Sigmoid colon (tissue), 7 donors: Measurements from ENCODE around the gene ADCK1. TPM values are rescaled to one million over a fixed set of nuclear protein-coding genes. Genes with fewer than 3 reads are reported as not detected.
"Not testable (repeated sequence)": the region's sequence is repeated elsewhere in the genome, so short reads cannot be mapped to it uniquely, and the experiment has no call there.

ENCODE experiments used
- DNase-seq: peaks from one replicate; pipeline ENCODE4 v3.0.0-alpha.2; 2019
- H3K27ac ChIP-seq, 4 donors: fragments of 200-600 bp; sonication (generic); one replicate each; pipeline ENCODE4 v1.5.1; 2016 to 2019; ENCODE audit warnings: mild to moderate bottlenecking in 1 of 4
- H3K27me3 ChIP-seq, 3 donors: fragments of 200-600 bp; sonication (generic); one replicate each; pipeline ENCODE4 v1.5.1; 2019; ENCODE audit warnings: mild to moderate bottlenecking in 1 of 3
- H3K36me3 ChIP-seq, 4 donors: fragments of 200-600 bp; sonication (generic); one replicate each; pipeline ENCODE4 v1.5.1; 2016 to 2019
- H3K4me1 ChIP-seq, 4 donors: fragments of 200-600 bp; sonication (generic); one replicate each; pipeline ENCODE4 v1.5.1; 2017 to 2019
- H3K4me3 ChIP-seq, 4 donors: fragments of 200-600 bp; sonication (generic); one replicate each; pipeline ENCODE4 v1.5.1; 2017 to 2019; ENCODE audit warnings: mild to moderate bottlenecking in 2 of 4, moderate library complexity in 1 of 4
- H3K9me3 ChIP-seq, 4 donors: fragments of 200-600 bp in 3 of 4; sonication (generic) in 3 of 4; one replicate each; pipeline versions ENCODE4 v1.5.1 to v1.6.1; 2013 to 2019
- EP300 ChIP-seq, 4 donors: sonication (generic); formaldehyde crosslinking; IDR thresholded peaks; one replicate each; pipeline ENCODE4 v1.6.1; 2017; ENCODE audit warnings: antibody characterized with exemption in 4 of 4
- POLR2A ChIP-seq, 2 donors: fragments of 450-650 bp; IDR thresholded peaks; one replicate each; pipeline ENCODE4 v1.6.1; 2016; ENCODE audit warnings: antibody characterized with exemption in 2 of 2, mild to moderate bottlenecking in 2 of 2, moderate library complexity in 2 of 2
- POLR2AphosphoS5 ChIP-seq, 4 donors: sonication (generic); formaldehyde crosslinking; IDR thresholded peaks; one replicate each; pipeline ENCODE4 v1.6.1; 2017; ENCODE audit warnings: antibody characterized with exemption in 4 of 4
- WGBS, 2 donors: extraction: QIAGEN DNeasy Blood & Tissue Kit; methylation state at CpG; one replicate each; pipeline ENCODE4 v1.1.7; 2013; 5-methylcytosine and 5-hydroxymethylcytosine counted together
- intact Hi-C: fragments of 100-400 bp; cut with DNase I; formaldehyde crosslinking; loops from one replicate; pipeline ENCODE4 v1.15.1; 2023
- polyA plus RNA-seq, 3 donors: library from polyadenylated mRNA; stranded (reverse); fragments of 200-250 nt; gene quantifications; one replicate each; pipeline ENCODE4 v1.2.3, GENCODE V29; 2013
- total RNA-seq, 4 donors: library from RNA; depleted of rRNA; stranded (reverse); fragments of >200 nt; gene quantifications; one replicate each; pipeline ENCODE4 v1.1.0, GENCODE V29; 2016
- TF ChIP-seq, protein P1 (sequence below), 4 experiments: fragments of 450-650 bp in 3 of 4; fragments of 200-600 bp in 1 of 4; IDR thresholded peaks; one replicate each; pipeline ENCODE4 v1.5.1; 2016 to 2019; ENCODE audit warnings: antibody characterized with exemption in 4 of 4, mild to moderate bottlenecking in 3 of 4, moderate library complexity in 2 of 4
- donor health status: healthy with polysubstance abuse.
- donor health status: Bipolar disorder and iron deficiency.
- donor health status: healthy.

The ADCK1 gene
- total and polyA plus RNA-seq, 7 donors: 3.5 to 19.4 (median 5.7) TPM

DNA sequence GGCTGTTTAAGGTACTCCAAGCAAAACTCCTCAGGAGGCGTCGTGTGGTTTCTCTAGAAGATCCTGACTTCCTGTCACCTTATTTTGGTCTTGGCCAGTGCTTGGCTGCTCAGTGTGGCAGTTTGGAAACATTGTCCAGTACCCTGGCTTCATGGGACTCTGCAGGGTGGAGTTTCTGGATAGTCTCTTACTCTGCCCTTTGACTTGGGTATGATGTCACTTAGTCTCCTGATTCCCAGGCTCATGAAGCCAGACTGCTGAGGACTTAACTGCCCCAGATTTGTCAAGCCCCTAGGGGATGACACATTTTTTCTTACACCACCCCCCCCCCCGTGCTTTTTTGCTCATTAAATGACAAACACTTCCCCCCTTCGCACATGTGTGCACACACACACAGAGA is 82.7 kb downstream of the ADCK1 start:
- Histone ChIP-seq H3K4me3 (no peak overlapping the region), H3K9me3 (no peaks in the 10 kb centered on the region), H3K27me3 (no peaks in the 10 kb centered on the region), H3K27ac (no peak overlapping the region), H3K36me3 (peaks cover 0 to 7% (median 0%) of the 10 kb centered on the region in 4 donors), H3K4me1 (peaks cover 0 to 13% (median 5%) of the 10 kb centered on the region in 4 donors)
- intact Hi-C loops: no loop called here
- TF ChIP-seq POLR2AphosphoS5 (IDR thresholded peaks at IDR 0.05) (peak in 2 of 4 donors; percentile 37 to 41), POLR2A (IDR thresholded peaks at IDR 0.05) (no peak)
- DNase-seq: no peak
- 53 to 76% methylated on average over 4 of the region's 4 CpGs for WGBS, 2 donors

DNA sequence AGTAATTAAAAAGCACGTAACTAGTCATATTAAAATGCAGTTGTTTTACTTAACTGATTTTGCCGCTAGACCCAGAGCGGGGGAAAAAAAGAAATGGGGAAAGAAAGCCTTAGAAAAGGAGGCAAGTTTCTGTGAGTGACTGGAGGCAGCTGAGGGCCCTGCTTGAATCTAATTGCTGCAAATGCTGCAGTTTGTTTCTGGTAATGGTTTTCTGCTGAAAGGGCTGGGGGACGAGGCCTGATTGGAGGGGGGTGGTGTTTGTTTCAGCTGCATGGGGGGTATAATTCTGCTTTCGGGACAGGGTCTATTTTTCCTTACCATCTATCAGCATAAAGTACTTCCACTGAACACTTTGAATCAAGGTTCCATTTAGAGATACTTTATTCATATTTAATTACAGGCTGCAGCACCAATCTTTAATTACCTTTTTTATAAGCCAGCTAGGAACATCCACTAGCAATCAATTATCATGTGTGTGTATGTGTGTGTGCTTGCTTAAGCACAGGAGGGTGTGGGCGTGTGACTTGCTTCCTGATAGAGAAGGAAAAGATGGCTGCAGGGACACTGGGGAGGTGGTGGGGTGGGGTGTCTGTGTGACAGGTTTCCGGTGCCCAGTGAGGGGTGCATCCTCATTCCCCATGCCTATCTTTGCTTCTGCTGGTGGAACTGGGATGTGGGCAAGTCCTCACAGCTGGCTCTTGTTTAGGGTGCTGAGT is 83.4 kb downstream of the ADCK1 start:
- no peaks in the 10 kb centered on the region for H3K9me3 ChIP-seq
- TF ChIP-seq POLR2A (IDR thresholded peaks at IDR 0.05) (no peak), POLR2AphosphoS5 (IDR thresholded peaks at IDR 0.05) (no peak), EP300 (IDR thresholded peaks at IDR 0.05) (no peak)
- TF ChIP-seq, protein P1, sequence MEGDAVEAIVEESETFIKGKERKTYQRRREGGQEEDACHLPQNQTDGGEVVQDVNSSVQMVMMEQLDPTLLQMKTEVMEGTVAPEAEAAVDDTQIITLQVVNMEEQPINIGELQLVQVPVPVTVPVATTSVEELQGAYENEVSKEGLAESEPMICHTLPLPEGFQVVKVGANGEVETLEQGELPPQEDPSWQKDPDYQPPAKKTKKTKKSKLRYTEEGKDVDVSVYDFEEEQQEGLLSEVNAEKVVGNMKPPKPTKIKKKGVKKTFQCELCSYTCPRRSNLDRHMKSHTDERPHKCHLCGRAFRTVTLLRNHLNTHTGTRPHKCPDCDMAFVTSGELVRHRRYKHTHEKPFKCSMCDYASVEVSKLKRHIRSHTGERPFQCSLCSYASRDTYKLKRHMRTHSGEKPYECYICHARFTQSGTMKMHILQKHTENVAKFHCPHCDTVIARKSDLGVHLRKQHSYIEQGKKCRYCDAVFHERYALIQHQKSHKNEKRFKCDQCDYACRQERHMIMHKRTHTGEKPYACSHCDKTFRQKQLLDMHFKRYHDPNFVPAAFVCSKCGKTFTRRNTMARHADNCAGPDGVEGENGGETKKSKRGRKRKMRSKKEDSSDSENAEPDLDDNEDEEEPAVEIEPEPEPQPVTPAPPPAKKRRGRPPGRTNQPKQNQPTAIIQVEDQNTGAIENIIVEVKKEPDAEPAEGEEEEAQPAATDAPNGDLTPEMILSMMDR (IDR thresholded peaks at IDR 0.05): no peak
- intact Hi-C loops: no loop called here
- DNase-seq: no peak
- no peak overlapping the region for H3K4me3 ChIP-seq
- WGBS, 2 donors: 83 to 88% methylated on average over 7 of the region's 7 CpGs
- H3K36me3 ChIP-seq: peaks cover 0 to 14% (median 3%) of the 10 kb centered on the region in 4 donors
- peaks cover 0 to 13% (median 5%) of the 10 kb centered on the region in 4 donors for H3K4me1 ChIP-seq
- H3K27me3 ChIP-seq: no peaks in the 10 kb centered on the region
- no peak overlapping the region for H3K27ac ChIP-seq

DNA sequence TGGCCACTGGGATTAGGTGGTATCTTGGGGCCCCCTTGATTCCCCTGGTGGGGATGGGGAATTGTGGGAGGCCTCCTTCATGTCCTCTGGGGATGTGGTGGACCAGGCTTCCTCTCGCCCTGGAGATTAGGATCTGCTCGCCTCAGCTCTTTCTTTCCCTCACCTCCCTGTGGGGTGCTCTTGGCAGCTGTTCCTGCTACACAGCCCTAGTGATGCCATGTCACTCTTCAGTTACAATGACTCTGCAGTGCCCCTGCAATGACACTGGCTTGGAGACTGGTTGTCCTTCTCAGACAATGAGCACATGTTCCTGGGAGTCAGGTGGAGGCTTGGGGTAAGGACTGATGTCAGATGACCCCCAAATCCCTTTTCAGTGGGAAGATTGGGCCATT is 83.9 kb downstream of the ADCK1 start:
- DNase-seq: no peak
- TF ChIP-seq POLR2A (IDR thresholded peaks at IDR 0.05) (no peak), EP300 (IDR thresholded peaks at IDR 0.05) (no peak), POLR2AphosphoS5 (IDR thresholded peaks at IDR 0.05) (no peak)
- TF ChIP-seq, protein P1 (IDR thresholded peaks at IDR 0.05): no peak
- no peak overlapping the region for H3K4me3 ChIP-seq
- H3K27ac ChIP-seq: no peak overlapping the region
- WGBS, 2 donors: 77 to 99% methylated on average over 2 of the region's 2 CpGs
- peaks cover 0 to 17% (median 3%) of the 10 kb centered on the region in 4 donors for H3K36me3 ChIP-seq
- no peaks in the 10 kb centered on the region for H3K9me3 ChIP-seq
- H3K27me3 ChIP-seq: no peaks in the 10 kb centered on the region
- peaks cover 0 to 13% (median 5%) of the 10 kb centered on the region in 4 donors for H3K4me1 ChIP-seq
- intact Hi-C loops: no loop called here

DNA sequence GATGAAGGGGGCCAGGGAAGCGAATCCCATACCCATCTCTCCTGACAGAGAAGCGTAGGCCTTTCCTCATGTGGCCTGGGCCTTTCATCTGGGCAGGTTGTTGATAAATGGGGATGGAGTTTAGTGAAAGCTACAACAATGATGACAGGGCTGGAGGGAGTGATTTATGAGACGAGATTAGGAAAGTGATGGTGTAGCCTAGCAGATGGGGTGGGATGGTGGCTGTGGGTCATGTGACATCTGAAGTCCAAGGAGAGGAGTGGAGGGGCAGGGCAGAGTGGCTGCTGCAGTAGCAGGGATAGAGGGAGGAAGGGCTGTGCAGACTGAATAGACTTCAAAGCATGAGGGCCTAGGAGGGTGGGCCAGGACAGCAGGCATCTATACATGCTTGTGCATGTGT is 85.5 kb downstream of the ADCK1 start:
- Histone ChIP-seq H3K27me3 (no peaks in the 10 kb centered on the region), H3K27ac (no peak overlapping the region), H3K4me1 (peaks cover 0 to 13% (median 5%) of the 10 kb centered on the region in 4 donors), H3K4me3 (no peak overlapping the region), H3K36me3 (peaks cover 0 to 17% (median 3%) of the 10 kb centered on the region in 4 donors), H3K9me3 (peaks cover 0 to 3% (median 0%) of the 10 kb centered on the region in 4 donors)
- DNase-seq: no peak
- intact Hi-C loops: no loop called here
- no peak for TF ChIP-seq EP300 (IDR thresholded peaks at IDR 0.05)
- TF ChIP-seq POLR2A (IDR thresholded peaks at IDR 0.05): no peak
- no peak for TF ChIP-seq POLR2AphosphoS5 (IDR thresholded peaks at IDR 0.05)
- TF ChIP-seq, protein P1 (IDR thresholded peaks at IDR 0.05): no peak
- WGBS, 2 donors: 90 to 94% methylated on average over 3 of the region's 3 CpGs

DNA sequence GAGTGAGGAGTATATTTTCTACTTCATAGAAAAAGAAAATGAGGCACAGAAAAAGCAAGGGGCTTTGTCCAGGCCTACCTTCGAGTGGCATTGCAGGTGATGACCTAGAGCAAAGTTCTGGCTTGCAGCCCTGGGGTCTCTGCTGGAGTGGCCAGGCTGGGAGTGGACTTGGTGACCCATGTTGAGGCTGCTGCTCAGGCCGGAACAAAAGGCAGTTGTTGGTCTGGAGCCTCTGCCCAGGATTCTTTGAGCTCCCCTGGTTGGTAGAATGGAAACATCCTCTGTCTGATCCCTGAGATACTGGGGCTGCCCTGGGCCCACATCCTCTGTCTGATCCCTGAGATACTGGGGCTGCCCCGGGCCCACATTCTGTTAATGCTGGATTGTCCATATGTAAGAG is 86.1 kb downstream of the ADCK1 start:
- TF ChIP-seq POLR2AphosphoS5 (IDR thresholded peaks at IDR 0.05) (no peak), EP300 (IDR thresholded peaks at IDR 0.05) (no peak), POLR2A (IDR thresholded peaks at IDR 0.05) (no peak)
- TF ChIP-seq, protein P1 (IDR thresholded peaks at IDR 0.05): no peak

DNA sequence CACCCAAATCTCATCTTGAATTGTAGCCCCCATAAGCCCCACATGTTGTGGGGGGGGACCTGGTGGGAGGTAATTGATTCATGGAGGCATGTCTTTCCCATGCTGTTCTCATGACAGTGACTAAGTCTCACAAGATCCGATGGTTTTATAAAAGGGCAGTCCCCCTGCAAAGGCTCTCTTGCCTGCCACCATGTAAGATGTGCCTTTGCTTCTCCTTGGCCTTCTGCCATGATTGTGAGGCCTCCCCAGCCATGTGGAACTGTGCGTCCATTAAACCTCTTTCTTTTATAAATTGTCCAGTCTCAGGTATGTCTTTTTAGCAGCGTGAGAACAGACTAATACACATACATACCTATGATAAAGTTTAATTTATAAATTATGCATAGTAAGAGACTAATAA is 89.0 kb downstream of the ADCK1 start:
- H3K4me3 ChIP-seq, H3K27me3 ChIP-seq, H3K27ac ChIP-seq, intact Hi-C loops, H3K4me1 ChIP-seq, DNase-seq, H3K9me3 ChIP-seq: not testable (repeated sequence)
- peaks cover 0 to 17% (median 3%) of the 10 kb centered on the region in 4 donors for H3K36me3 ChIP-seq
- 97 to 99% methylated on average over 3 of the region's 3 CpGs for WGBS, 2 donors

More for the DNA sequence above, 86.1 kb downstream of the ADCK1 start:
- Histone ChIP-seq H3K27ac (no peak overlapping the region), H3K4me3 (no peak overlapping the region), H3K27me3 (no peaks in the 10 kb centered on the region), H3K36me3 (peaks cover 0 to 17% (median 3%) of the 10 kb centered on the region in 4 donors), H3K9me3 (peaks cover 0 to 3% (median 0%) of the 10 kb centered on the region in 4 donors), H3K4me1 (peaks cover 0 to 13% (median 5%) of the 10 kb centered on the region in 4 donors)
- DNase-seq: no peak
- intact Hi-C loops: no loop called here
- 90 to 93% methylated on average over 3 of the region's 3 CpGs for WGBS, 2 donors
